ENCODE data around the gene IL13RA2. TPM values are rescaled to one million over a fixed set of nuclear protein-coding genes. Genes with fewer than 3 reads are reported as not detected.
A peak's percentile ranks its signal among the peaks of the same experiment; 100 is the strongest.

Gene IL13RA2
- total RNA-seq, 1 experiment from 2014 or later = not detected

DNA sequence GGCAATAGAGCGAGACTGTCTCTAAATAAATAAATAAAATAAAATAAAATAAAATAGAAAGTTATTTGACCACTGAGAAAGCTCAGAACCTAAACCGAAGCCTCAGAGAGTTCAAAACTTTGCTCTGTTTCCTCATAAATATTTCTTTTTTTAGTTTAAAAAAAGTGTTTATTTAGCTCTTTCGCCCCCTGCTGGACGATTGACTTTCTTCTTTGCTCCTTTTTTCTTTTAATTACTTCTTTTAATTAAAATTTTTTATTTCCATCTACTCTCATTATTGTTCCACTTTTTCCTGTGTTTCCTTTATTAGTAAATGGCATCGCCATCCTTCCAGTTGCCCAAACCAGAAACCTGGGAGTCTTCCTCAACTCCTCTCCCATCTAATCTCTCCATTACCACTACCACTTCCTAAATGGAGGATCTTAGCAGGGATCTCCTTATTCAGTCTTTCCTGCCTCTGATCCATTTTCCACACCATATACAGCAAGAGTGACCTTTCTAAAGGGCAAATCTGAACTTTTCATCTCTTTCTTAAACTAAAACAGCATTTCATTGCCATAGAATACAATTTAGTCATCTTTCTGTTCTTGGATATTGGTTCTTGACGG, 728 bp upstream of the IL13RA2 start:
- CTCF ChIA-PET = interaction anchor here (0.8 to 1.0 kb wide), 2 partner anchors 9 to 11 kb away, joined by 4 read pairs; no protein-coding TSS in a partner anchor
- POLR2A ChIA-PET = no interaction called here
- no peak overlapping the region for H3K9ac ChIP-seq (ENCODE audit: low read length)

More for the DNA sequence above, 728 bp upstream of the IL13RA2 start:
- TF ChIP-seq, protein P1, sequence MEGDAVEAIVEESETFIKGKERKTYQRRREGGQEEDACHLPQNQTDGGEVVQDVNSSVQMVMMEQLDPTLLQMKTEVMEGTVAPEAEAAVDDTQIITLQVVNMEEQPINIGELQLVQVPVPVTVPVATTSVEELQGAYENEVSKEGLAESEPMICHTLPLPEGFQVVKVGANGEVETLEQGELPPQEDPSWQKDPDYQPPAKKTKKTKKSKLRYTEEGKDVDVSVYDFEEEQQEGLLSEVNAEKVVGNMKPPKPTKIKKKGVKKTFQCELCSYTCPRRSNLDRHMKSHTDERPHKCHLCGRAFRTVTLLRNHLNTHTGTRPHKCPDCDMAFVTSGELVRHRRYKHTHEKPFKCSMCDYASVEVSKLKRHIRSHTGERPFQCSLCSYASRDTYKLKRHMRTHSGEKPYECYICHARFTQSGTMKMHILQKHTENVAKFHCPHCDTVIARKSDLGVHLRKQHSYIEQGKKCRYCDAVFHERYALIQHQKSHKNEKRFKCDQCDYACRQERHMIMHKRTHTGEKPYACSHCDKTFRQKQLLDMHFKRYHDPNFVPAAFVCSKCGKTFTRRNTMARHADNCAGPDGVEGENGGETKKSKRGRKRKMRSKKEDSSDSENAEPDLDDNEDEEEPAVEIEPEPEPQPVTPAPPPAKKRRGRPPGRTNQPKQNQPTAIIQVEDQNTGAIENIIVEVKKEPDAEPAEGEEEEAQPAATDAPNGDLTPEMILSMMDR (IDR thresholded peaks at IDR 0.05 in 2 of 3, conservative IDR thresholded peaks at IDR 0.05 in 1 of 3; ENCODE audit: borderline replicate concordance in 1 of 3, insufficient read depth in 1 of 3, low read depth in 2 of 3, low read length in 2 of 3) = peak in 1 of 3 experiments; percentile 22; a peak in 3 of 6 replicates
- TF ChIP-seq, protein P2, sequence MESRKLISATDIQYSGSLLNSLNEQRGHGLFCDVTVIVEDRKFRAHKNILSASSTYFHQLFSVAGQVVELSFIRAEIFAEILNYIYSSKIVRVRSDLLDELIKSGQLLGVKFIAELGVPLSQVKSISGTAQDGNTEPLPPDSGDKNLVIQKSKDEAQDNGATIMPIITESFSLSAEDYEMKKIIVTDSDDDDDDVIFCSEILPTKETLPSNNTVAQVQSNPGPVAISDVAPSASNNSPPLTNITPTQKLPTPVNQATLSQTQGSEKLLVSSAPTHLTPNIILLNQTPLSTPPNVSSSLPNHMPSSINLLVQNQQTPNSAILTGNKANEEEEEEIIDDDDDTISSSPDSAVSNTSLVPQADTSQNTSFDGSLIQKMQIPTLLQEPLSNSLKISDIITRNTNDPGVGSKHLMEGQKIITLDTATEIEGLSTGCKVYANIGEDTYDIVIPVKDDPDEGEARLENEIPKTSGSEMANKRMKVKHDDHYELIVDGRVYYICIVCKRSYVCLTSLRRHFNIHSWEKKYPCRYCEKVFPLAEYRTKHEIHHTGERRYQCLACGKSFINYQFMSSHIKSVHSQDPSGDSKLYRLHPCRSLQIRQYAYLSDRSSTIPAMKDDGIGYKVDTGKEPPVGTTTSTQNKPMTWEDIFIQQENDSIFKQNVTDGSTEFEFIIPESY (IDR thresholded peaks at IDR 0.05; ENCODE audit: extremely low read depth, insufficient replicate concordance, low read length) = no peak
- no peaks in the 10 kb centered on the region for H3K27me3 ChIP-seq (ENCODE audit: insufficient read depth, low read length)
- H3K4me3 ChIP-seq (replicated peaks in 1 of 2; ENCODE audit: low read depth in 1 of 2, low read length in 2 of 2) = no peak overlapping the region
- H3K9me2 ChIP-seq (ENCODE audit: insufficient read depth) = no peaks in the 10 kb centered on the region
- H2AFZ ChIP-seq (ENCODE audit: low read depth, low read length, poor library complexity, severe bottlenecking) = no peak overlapping the region
- RAD21 ChIA-PET (ENCODE audit: low non-redundant PET in 1 of 2, low total read pairs in 2 of 2, uncharacterized antibody in 2 of 2, unreplicated experiment in 2 of 2) = no interaction called here
- no peaks in the 10 kb centered on the region for H3K36me3 ChIP-seq (ENCODE audit: control insufficient read depth in 1 of 2, insufficient read depth in 2 of 2, low read length in 2 of 2)
- H3K9me3 ChIP-seq (ENCODE audit: control insufficient read depth in 1 of 2, insufficient read depth in 1 of 2, low read depth in 1 of 2, low read length in 2 of 2) = no peaks in the 10 kb centered on the region
- H4K20me1 ChIP-seq (ENCODE audit: insufficient read depth) = no peaks in the 10 kb centered on the region
- intact Hi-C loops (cut with micrococcal nuclease) = no loop called here
- no TSS peak for BruUV-seq (replicated peaks)
- peaks cover 0 to 3% of the 10 kb centered on the region in 2 experiments; a peak in 2 of 4 replicates for H3K4me1 ChIP-seq (ENCODE audit: control insufficient read depth in 1 of 2, insufficient read depth in 2 of 2, low read length in 2 of 2)
- H3K4me2 ChIP-seq (ENCODE audit: low read length) = no peak overlapping the region
- no peaks in the 10 kb centered on the region for H3K79me2 ChIP-seq (ENCODE audit: insufficient read depth, low read length)
- DNase-seq (ENCODE audit: low read depth, low spot score) = no peak
- no peak for ATAC-seq
- H3K27ac ChIP-seq (ENCODE audit: low read depth, low read length) = no peak overlapping the region

All from HCT116 (cell line).